Limb (tissue), 2 donors: Measurements from ENCODE around the gene PRSS3.
"Not testable (repeated sequence)": the region's sequence is repeated elsewhere in the genome, so short reads cannot be mapped to it uniquely, and the experiment has no call there.

Source experiments
- DNase-seq, 2 donors: peaks; one replicate each; pipeline ENCODE4 v3.0.0-alpha.2; 2016; ENCODE audit errors: extremely low spot score in 2 of 2

PRSS3 gene

DNA sequence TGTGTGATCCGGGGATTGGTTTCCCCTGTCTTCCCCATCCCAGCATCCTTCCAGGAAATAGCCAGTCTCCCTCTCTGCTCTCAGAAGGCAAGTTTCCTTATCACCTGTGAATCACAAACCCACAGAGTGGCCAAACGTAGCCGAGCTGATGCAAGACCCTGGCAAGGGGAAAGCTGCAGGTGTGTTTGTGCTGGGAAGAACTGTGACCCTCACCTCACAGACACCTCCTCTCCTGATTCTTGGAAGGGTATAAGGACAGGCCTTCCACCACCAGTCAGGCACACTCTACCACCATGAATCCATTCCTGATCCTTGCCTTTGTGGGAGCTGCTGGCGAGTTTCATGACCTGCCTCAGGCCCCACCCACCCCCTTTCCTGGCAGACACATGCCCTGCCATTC is at the start of gene PRSS3:
Gene PRSS3, plus strand, starts transcription at position 281 of the 400 bp plus-strand sequence. Its CDS starts 13 bp downstream, at position 294.
- no peak for DNase-seq

DNA sequence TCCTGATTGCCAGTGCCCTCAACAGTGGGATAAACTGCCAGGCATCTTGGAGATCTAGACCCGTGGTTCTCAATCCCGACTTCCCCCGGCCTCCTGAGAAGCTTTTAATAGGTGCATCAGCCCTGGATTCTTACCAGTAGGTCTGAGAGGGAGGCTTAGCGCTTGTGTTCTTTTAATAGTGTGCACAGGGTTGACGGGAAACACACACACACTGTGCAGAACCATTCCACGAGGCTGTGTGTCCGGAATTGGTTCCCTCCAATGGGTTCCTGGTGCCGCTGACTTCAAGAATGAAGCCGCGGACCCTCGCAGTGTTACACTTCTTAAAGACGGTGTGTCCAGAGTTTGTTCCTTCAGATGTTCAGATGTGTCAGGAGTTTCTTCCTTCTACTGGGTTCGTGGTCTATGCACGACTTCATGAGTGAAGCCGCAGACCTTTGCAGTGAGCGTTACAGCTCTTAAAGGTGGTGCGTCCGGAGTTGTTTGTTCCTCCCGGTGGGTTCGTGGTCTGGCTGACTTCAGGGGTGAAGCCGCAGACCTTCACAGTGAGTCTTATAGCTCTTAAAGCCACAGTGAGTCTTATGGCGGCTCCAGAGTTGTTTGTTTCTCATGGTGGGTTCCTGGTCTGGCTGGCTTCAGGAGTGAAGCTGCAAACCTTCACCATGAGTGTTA is 46.6 kb upstream of the PRSS3 start:
- DNase-seq = no peak

DNA sequence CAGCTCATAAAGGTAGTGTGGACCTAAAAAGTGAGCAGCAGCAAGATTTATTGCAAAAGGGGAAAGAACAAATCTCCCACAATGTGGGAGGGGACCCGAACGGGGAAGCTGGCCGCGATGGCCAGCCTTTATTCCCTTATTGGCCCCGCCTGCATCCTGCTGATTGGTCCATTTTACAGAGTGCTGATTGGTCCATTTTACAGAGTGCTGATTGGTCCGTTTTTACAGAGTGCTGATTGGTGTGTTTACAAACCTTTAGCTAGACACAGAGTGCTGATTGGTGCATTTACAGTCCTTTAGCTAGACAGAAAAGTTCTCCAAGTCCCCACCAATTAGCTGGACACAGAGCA is 46.1 kb upstream of the PRSS3 start:
- not testable (repeated sequence) for DNase-seq

DNA sequence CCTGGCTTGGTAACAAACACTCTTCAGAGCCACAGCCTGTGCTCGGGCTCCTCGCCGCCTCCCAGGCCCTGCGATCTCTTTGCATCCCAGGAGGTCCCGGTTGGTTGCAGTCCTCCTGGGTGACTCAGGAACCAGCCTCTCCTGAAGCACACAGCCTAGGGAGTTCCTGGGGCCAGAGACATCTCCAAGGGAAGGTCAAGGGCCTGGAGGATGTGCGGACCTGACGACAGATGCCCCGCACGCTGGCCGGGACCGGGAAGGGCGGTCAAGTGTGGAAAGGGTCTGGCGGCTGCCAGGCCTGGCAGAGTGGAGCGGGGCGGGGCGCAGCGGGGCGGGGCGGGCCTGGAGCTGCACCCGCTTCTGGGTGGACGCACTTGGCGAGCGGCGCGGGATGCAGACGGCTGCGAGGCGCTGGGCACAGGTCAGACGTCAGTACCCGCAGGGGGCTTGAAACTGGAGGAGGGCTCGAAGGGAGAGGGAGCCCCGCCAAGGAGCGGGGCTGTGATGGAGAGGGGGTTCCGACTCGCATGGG is 45.0 kb upstream of the PRSS3 start:
- DNase-seq = peak in 1 of 2 donors; percentile 46

DNA sequence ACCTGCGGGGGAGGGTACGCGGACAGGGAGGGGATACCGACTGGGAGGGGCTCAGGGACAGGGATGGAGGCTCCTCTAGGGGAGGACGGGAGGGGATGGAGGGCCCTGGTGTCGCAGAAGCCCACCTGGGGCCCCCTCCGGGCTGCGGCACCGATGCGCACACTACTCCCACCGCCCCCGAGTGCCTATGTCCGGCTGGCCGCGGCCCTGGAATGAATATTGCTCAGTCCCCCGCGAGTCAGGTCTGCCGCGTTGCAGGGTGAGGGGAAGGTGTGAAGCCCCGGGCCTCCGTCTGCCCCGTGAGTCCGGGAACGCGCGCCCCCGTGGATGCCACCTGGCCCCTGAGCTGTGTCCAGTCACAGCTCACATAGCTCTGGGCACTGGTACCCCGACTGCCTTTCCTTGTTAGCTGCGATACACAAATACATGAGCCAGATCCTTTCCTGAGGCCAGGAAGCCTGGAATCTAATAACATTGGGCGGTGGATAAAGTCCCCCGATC is 44.5 kb upstream of the PRSS3 start:
- peak in 1 of 2 donors; percentile 47 for DNase-seq

DNA sequence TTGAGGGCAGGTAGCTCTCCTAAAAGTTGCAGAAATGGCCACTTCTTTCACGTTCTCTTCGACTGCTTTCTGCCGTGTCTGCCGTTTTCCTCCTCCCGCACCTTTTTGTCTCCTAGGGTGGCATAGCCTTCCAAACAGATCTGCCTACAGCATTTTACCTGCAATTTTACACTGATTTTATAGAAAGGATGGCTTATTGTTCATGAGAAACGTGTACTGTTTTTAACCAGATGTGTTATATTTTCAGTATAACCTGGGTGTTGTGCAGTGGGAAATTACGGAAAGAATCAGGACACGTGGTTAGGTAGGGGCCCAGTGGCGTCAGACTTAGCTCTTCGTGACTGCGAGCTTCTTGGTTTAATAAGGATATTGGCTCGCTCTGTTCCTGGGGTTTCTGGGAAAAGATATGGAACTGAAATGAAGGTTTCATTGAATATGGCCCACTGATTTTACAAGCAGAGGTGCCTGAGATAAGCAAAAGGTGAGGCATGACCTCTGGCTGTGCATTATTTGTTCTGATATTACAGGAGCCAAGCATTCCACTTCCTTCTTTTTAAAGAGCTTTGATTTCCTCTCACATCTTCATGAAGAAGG is 43.7 kb upstream of the PRSS3 start:
- no peak for DNase-seq

DNA sequence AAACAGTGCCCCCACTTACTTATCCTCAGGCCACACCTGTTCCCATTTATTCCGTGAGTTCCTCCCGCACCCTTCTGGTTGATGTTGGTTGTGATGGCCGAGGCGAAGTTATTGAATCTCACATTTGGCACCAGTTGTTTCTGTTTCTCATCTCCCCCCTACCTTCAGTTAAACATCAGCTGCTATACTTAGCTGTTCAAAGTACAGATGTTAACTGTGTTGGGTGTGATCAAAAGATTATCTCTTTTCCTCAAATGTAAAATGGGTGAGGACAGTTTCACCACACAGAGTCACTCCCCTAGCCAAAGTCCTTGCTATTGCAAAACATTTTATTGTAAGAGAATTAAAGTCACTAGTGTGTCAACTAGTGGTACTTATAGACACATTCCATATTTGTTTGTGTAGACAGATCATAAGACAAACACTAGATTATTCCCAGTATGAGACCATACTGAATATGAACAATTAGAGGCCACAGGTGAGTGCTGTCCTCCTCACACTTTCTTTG is 43.2 kb upstream of the PRSS3 start:
- no peak for DNase-seq

DNA sequence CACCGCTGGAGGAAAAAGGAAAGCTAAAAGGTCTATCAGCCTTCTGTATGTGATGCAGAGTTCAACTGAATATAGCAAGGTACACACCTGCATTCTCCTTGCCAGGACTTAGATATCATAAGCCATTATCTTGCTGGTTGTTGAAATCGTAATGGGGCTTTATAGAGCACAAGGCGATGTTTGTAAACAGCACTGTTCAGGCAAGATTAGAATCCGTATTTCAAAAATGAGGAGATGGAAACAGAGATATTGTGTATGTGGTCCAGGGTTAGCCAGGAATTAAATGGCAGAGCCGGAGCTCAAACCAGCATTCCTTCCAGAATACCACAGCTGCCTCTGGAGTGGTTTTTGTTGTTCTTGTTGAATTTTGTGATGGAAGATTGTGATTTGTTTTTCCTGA is 42.6 kb upstream of the PRSS3 start:
- not testable (repeated sequence) for DNase-seq

DNA sequence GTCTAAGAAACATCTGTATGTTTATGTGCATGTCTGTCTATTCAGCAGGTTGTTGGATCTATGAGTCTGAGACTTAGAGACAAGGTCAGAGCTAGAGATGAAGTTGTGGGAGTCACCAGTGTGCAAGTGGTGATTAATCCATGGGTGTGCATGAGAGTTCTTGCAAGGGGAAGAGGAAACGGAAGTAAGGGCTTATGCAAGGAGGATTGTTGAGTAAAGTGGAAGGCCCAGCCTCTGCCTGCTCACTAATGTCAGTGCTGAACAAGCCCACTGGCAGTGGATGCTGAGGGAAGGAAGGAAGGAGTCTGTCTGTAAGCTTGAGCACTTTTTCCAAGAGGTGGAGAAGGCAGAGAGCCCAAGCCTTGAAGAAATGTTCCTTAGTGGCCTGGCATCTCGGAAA is 35.7 kb upstream of the PRSS3 start:
- not testable (repeated sequence) for DNase-seq

DNA sequence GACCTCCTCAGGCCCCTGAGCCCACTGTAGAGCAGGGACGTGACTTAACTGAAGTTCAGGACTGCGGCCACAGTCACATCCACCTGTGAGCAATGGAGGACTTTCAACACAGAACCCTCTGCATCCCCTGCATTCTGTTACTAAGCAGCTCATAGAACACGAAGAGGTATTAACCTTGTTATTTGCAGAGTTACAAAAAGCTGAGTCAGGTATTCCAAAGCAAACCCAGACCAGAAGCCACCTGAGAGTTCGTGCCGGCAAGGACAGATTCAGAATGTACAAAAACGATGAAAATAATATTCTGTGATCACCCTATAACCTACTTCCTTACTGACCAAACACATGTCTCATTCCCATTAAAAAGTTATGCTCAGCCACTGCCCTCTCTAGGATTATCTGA is 33.0 kb upstream of the PRSS3 start:
- DNase-seq = no peak

DNA sequence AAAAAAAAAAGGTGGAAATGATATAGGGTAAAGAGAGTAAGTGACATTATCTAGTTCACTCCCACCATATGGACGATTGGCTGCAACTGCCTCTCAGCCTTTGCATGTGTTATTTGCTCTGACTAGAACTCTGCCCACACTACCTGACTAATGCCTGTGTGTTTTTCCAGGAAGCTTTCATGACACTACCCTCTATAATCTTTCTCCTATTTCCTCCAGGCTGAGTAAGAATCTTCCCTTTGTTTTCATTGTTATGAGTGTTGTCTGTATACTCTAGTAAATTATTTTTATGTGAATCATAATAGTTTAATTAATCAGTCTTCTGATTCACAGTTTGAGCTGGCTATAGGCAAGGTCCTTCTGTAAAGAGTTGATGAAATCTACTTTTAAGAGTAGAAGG is 31.7 kb upstream of the PRSS3 start:
- not testable (repeated sequence) for DNase-seq

DNA sequence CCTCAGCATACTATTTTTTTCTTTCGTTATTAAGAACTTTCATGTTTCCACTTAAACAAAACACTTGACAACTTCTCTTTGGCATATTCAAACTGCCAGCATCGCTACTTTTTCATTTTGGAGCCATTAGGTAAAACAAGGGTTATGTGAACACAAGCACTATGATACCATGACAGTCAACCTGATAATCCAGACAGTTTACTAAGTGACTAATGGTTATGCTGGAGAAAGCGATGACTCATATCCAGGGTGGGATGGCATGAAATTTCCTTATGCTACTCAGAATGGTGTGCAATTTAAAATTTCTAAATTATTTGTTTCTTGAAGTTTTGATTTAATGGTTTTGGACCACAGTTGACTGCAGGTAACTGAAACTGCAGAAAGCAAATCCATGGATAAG is 29.9 kb upstream of the PRSS3 start:
- no peak for DNase-seq

DNA sequence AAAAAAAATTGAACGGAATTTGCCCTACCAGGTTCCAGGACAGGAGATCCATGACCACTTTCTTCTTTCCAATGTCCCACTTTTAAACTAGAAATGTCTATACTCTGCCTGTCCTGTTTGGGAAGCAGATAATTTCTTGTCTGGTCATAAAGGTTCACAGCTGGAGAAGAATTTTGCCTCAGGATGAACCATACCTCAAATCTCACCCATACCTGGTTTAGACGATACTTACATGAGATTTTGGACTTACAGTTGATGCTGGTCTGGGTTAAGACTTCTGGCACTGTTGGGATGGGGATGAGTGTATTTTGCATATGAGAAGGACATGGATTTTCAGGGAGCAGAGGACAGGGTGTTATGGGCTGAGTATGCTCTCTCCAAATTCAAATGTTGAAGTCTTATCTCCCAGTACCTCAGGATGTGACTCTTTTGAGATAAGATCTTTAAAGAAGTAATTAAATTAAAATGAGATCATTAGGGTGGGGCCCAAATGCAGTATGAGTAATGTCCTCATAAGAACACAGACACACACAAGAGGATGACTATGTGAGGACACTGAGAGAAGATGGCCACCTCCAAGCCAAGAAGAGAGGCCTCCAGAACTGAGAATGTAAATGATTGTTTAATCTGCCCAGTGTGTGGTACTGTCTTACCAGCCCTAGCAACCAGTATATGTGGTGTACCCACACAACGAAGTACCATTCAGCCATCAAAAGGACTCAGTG is 25.0 kb upstream of the PRSS3 start:
- DNase-seq = not testable (repeated sequence)

DNA sequence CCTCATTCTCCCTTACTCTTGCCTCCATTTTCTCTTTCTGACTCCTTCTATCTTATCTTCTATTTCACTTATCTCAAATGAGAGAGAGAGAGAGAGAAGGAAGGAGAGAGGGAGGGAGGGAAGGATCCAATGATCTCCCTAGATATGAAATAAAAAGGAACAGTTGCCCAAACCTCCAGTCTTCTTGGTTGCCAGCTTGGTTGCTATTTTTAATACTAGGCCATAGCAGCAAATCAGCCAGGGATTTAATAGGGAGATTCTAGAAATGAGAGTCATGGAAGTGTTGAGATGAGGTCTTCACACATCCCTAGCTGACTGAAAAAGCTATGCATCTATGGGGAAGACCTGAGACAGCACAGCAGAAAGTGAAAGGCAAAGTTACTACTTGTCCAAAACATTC is 22.2 kb upstream of the PRSS3 start:
- DNase-seq = not testable (repeated sequence)

DNA sequence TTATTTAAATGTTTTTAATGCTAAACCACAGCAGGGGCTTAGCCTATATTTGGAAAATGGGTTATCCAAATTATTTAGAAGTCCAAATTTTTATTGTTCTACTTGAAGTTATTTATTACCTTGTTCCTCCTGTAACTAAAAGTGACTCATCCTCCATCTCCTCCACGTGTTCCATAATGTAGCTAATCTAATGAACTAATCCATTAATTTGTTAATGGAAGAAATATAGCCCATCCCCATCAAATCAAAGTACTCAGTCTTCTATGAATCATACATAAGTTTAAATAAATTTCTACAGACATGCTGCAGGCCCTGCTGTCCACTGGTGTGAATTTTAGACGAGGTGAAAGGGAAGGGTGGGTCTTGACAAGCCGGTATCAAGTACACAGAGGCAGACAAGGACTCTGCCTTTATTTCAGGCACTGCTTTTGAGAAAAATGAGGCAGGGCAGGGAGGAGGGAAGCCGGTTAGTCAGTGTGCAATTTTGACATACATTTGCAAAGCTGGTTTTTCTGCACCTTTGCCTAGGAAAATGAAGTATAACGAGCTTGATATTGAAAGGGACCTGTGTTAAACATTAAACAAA is 21.2 kb upstream of the PRSS3 start:
- DNase-seq = not testable (repeated sequence)

DNA sequence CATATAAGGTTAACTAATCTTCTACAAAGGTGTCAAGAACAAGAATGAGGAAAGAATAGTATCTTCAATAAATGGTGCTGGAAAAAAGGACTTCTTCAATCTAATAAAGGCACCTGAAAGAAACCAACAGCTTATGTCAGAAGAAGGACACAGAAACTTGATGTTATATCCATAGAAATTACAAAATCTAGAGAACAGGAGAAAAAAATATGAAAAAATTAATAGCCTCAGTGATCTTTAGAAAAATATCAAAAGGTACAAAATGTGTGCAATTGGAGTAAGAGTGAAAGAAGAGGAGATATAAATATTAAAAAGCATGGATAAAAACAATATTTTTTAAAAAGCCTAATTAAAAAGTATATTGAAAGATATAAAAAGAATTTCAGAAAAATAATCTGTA is 18.8 kb upstream of the PRSS3 start:
- DNase-seq = no peak

DNA sequence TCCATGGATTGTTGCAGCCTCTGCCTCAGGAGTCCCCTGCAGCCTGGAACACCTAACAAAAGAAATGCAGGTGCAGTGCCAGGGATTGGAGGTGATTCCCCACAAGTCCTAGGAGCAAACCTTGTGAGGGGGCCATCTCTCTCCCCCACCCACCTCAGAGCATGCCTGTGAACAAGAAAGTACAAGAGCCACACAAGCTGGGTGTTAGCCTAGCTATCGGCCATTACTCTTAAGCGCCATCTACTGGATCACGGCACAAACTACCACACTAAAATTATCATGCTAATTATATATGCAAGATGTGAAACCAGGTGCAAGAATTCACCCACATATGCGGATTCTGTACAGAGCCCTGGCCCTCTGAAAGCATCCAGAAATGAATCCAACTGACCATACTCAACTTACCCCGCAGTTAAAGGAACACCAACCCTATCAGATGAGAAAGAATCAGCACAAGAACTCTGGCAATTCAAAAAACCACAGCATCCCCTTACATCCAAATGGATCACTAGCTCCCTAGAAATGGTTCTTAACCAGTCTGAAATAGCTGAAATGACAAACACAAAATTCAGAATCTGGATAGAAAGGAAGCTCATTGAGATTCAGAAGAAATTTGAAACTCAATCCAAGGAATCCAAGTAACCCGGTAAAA is 16.5 kb upstream of the PRSS3 start:
- peak; percentile 42 to 55 for DNase-seq

DNA sequence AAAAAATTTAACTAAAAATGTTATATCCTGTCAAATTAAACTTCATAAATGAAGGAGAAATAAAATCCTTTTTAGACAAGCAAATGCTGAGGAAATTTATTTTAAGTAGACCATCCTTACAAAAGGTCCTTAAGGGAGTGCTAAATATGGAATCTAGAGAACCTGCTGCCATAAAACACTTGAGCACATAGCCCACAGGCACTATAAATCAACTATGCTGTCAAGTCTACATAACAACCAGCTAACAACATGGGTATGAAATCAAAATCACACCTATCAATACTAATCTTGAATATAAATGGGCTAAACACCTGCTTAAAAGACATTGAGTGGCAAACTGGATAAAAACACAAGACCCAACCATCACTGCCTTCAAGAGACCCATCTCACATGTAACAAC is 15.1 kb upstream of the PRSS3 start:
- DNase-seq = no peak

DNA sequence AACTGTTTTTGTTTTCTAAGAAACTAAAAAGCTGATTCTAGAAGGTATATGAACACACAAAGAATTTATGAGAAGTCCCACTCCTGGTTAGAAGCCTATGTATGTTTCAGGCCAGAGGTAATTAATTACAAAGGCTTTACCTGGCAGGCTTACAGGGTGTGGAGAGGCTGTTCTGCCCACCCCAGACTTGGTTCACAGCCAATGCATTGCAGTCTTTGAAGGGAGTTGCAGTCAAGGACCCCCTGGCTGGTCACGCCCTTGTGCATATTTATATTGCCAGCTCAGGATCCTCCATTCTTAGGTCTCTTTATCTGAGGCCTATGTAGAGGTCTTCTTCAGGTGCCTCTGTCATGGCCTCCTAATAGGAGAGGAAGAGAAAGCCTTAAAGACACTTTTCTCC is 13.6 kb upstream of the PRSS3 start:
- no peak for DNase-seq

DNA sequence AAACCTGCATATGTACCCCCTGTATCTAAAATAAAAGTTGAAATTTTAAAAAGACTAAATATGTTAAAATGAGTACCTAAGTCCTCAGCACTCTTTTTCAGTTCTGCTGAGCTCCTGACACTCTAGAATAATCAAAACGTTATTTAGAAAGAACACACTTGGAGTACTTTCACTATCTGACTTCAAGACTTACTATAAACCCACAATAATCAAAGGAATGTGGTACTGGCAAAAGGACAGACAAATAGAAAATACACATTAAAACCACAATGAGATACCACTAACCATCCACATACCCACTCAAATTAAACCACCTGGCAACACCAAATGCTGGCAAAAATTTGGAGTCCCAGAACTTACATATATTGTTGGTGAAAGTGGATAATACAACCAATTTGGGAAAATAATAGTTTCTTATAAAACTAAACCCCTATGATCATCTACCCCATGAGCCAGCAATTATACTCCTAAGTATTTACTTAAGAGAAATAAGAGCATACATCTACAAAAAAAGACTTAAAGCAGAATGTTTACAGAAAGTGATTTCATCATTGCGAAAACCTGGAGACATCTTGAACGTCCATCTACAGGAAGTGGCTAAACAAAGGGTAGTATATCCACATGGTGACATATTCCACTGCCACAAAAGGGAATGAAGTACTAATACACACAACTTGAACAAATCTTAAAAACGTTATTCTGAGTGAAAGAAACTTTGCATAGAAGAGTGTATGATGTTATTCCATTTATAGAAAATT is 12.8 kb upstream of the PRSS3 start:
- no peak for DNase-seq

DNA sequence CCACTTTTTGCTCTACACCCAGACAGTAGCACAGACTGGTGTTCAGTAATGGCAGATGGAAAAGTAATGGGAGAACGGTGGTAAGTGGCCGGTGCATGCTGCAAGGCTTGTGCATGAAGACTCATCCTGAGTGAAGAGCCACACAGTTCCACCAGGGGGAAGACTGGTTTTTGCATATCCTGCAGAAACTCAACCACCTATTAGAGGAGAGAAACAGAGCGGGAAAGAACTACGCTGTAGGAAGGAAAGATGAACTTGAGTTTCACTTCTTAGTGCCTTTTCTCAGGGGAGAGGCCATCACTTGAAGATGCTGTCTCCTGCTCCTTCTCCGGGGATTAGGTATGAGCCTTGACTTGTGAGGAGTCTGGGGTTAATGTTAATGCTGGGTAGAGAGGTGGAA is 9.4 kb upstream of the PRSS3 start:
- no peak for DNase-seq
